CD4-positive, alpha-beta memory T cell (primary cell): ENCODE results near the gene RNF121. TPM values are rescaled to one million over a fixed set of nuclear protein-coding genes. Genes with fewer than 3 reads are reported as not detected.

ENCODE experiments used
- CTCF ChIA-PET: fragments of 350-600 bp; sonication (Branson Sonifier 250); formaldehyde crosslinking; loops from one replicate; lab custom pipeline; 2021; ENCODE audit warnings: inconsistent platforms; ENCODE audit not compliant: partially characterized antibody; lab: Charles Lee
- POLR2A ChIA-PET: fragments of 350-600 bp; sonication (Branson Sonifier 250); formaldehyde crosslinking; loops from one replicate; lab custom pipeline; 2021; ENCODE audit not compliant: partially characterized antibody; lab: Charles Lee
- DNase-seq, 5 donors: peaks; one replicate each; pipeline versions ENCODE4 v3.0.0 to v3.0.0-alpha.2; 2020 to 2022; ENCODE audit warnings: mixed read lengths in 1 of 5
- H3K27ac ChIP-seq: one replicate; pipeline ENCODE4 v1.7.0; 2013; ENCODE audit warnings: low read depth, low read length
- H3K27me3 ChIP-seq: 2 replicates; pipeline ENCODE4 v1.7.0; 2013; ENCODE audit warnings: mild to moderate bottlenecking, low read length, moderate library complexity; ENCODE audit not compliant: insufficient read depth
- H3K36me3 ChIP-seq: 2 replicates; pipeline ENCODE4 v1.7.0; 2013; ENCODE audit warnings: mild to moderate bottlenecking, low read length, moderate library complexity; ENCODE audit not compliant: insufficient read depth
- H3K4me1 ChIP-seq: 2 replicates; pipeline ENCODE4 v1.7.0; 2013; ENCODE audit warnings: mild to moderate bottlenecking, low read length, moderate library complexity; ENCODE audit not compliant: insufficient read depth
- H3K4me3 ChIP-seq, 2 donors: one replicate each; pipeline ENCODE4 v1.7.0; 2013; ENCODE audit warnings: low read length in 2 of 2, mild to moderate bottlenecking in 1 of 2
- H3K9me3 ChIP-seq, 2 donors: one replicate each; pipeline ENCODE4 v1.7.0; 2013; ENCODE audit warnings: low read length in 2 of 2, control low read depth in 1 of 2; ENCODE audit not compliant: control insufficient read depth in 1 of 2
- H3K27ac Mint-ChIP-seq, 7 donors: one replicate each; pipeline ENCODE4 v1.8.0; 2020 to 2021; ENCODE audit warnings: mixed read lengths in 7 of 7, mild to moderate bottlenecking in 6 of 7, inconsistent platforms in 3 of 7, moderate library complexity in 3 of 7
- H3K27me3 Mint-ChIP-seq, 2 donors: one replicate each; pipeline ENCODE4 v1.8.0; 2020 to 2021; ENCODE audit warnings: mixed read lengths in 2 of 2
- H3K36me3 Mint-ChIP-seq, 2 donors: one replicate each; pipeline ENCODE4 v1.8.0; 2020 to 2021; ENCODE audit warnings: mixed read lengths in 2 of 2, inconsistent platforms in 1 of 2, mild to moderate bottlenecking in 1 of 2
- H3K4me1 Mint-ChIP-seq, 4 donors: one replicate each; pipeline ENCODE4 v1.8.0; 2020 to 2021; ENCODE audit warnings: mixed read lengths in 4 of 4, mild to moderate bottlenecking in 1 of 4
- H3K4me3 Mint-ChIP-seq, 8 donors: one replicate each; pipeline ENCODE4 v1.8.0; 2020 to 2021; ENCODE audit warnings: mixed read lengths in 8 of 8, mild to moderate bottlenecking in 7 of 8, moderate library complexity in 6 of 8, inconsistent platforms in 3 of 8
- H3K9me3 Mint-ChIP-seq, 8 donors: one replicate each; pipeline ENCODE4 v1.8.0; 2020 to 2021; ENCODE audit warnings: mixed read lengths in 8 of 8, mild to moderate bottlenecking in 5 of 8, inconsistent platforms in 3 of 8, moderate library complexity in 1 of 8
- intact Hi-C: fragments of 100-400 bp; cut with micrococcal nuclease; formaldehyde crosslinking; loops from one replicate; pipeline ENCODE4 v1.15.1; 2023
- polyA plus RNA-seq, 2 donors: library from polyadenylated mRNA; unstranded; fragments of 300-500 nt; fragmentation: Illumina TruSeq; gene quantifications; one replicate each; pipeline ENCODE4 v1.2.3, GENCODE V29; 2021
- total RNA-seq, 2 experiments: library from RNA; stranded (reverse); gene quantifications; one replicate each; pipeline ENCODE4 v1.2.3, GENCODE V29; 2021

The RNF121 gene
- total and polyA plus RNA-seq, 4 experiments from 2014 or later = 7.5 to 33.0 (median 18.1) TPM

DNA sequence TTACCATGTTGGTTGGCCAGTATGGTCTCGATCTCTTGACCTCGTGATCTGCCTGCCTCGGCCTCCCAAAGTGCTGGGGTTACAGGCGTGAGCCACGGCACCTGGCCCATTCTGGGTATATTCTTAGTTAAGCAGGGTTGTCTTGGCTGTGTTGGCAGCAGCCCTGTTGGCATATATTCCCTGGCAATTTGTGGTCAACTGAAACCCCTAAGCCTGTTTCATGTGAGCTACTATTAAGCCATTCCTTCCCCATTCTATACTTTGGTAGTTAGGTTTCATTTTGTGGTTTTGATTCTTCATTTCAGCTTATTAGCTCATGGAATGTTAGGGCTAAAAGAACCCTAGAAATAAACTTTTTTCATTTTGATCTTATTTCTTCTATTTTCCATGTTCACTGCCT, 47.7 kb downstream of the RNF121 start:
- Histone ChIP-seq H3K4me1 (no peaks in the 10 kb centered on the region), H3K27me3 (no peaks in the 10 kb centered on the region), H3K27ac (no peak overlapping the region), H3K4me3 (no peak overlapping the region), H3K9me3 (no peaks in the 10 kb centered on the region), H3K36me3 (peaks cover 3% of the 10 kb centered on the region)
- intact Hi-C loops = no loop called here
- Mint-ChIP-seq H3K4me1 (peaks cover 0 to 3% (median 2%) of the 10 kb centered on the region in 4 donors), H3K9me3 (no peaks in the 10 kb centered on the region), H3K27me3 (no peaks in the 10 kb centered on the region), H3K36me3 (peaks cover 0 to 31% of the 10 kb centered on the region in 2 donors), H3K27ac (no peak overlapping the region), H3K4me3 (no peak overlapping the region)
- ChIA-PET CTCF (interaction anchor here (0.6 to 4.5 kb wide), 30 partner anchors 8 to 473 kb away, joined by 3 to 75 read pairs (median 6); partner anchors contain the start of genes IL18BP, RNF121 and XNDC1N), POLR2A (interaction anchor here (0.7 to 0.9 kb wide), 2 partner anchors 9 to 22 kb away, joined by 3 to 6 read pairs; partner anchors contain the start of gene IL18BP)
- no peak for DNase-seq

DNA sequence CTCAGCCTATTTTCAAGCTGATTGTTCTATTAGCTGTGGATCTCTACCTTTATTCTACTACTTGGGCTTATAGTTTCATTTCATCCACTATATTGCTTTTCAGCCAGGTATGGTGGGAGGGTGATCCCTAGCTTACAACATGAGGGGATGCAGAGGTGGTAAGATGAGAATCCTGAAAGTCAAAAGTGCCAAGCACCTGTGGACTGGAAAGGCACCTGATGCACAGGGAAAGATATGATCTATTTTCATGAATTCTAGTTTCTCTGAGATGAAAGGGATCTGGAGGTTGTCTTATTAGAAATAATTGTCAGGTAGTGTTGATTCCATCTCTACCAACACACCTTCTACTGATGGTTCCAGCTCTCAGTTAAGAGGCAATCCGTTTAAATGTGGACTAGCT, 48.2 kb downstream of the RNF121 start:
- intact Hi-C loops = loop anchor here (1.0 kb wide), 4 partner anchors 114 to 454 kb away; no protein-coding TSS in a partner anchor
- H3K4me3 ChIP-seq = no peak overlapping the region
- H3K4me1 ChIP-seq = no peaks in the 10 kb centered on the region
- H3K36me3 ChIP-seq = peaks cover 3% of the 10 kb centered on the region
- Mint-ChIP-seq H3K27me3 (no peaks in the 10 kb centered on the region), H3K4me3 (no peak overlapping the region), H3K9me3 (no peaks in the 10 kb centered on the region), H3K36me3 (peaks cover 0 to 29% of the 10 kb centered on the region in 2 donors), H3K27ac (no peak overlapping the region), H3K4me1 (peaks cover 0 to 3% (median 2%) of the 10 kb centered on the region in 4 donors)
- no peaks in the 10 kb centered on the region for H3K9me3 ChIP-seq
- no peak overlapping the region for H3K27ac ChIP-seq
- CTCF ChIA-PET = interaction anchor here (0.6 to 4.5 kb wide), 41 partner anchors 9 to 472 kb away, joined by 3 to 75 read pairs (median 5); partner anchors contain the start of genes IL18BP, RNF121 and XNDC1N
- POLR2A ChIA-PET = interaction anchor here (0.7 to 0.9 kb wide), 2 partner anchors 9 to 22 kb away, joined by 3 to 6 read pairs; partner anchors contain the start of gene IL18BP
- no peak for DNase-seq
- H3K27me3 ChIP-seq = no peaks in the 10 kb centered on the region

DNA sequence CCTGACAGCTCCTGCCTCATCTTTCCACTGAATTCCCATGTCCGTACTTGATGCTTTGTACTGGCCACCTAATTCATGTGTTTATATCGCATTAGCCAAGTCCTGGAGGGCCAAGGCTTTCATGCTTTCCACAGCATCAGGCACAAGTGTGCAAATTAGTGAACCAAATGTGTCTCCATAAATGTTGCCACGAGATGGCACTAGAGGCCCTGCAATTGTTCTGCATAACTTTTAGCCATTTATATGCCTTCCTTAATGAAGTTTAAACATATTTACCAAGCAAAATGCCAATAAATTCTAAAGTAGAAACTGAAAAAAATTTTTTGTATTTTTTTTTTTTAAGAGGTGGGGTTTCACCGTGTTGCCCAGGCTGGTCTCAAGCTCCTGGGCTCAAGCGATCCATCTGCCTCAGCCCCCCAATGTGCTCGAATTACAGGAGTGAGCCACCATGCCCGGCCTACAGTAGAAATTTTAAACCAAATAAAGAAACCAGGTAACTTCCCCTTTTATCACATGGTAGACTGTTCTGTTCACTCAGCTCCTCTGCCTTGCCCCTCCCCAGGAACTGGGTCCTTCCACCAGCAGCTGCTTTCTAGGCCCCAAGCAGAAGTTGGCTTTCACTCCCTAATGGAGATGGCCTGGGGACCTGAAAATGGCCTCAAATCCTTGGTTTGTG, 49.0 kb downstream of the RNF121 start:
- Mint-ChIP-seq H3K4me3 (no peak overlapping the region), H3K9me3 (no peaks in the 10 kb centered on the region), H3K27ac (peak overlapping the region in 1 of 7 donors; percentile 77), H3K27me3 (no peaks in the 10 kb centered on the region), H3K4me1 (peaks cover 0 to 5% (median 3%) of the 10 kb centered on the region in 4 donors), H3K36me3 (peaks cover 3 to 32% of the 10 kb centered on the region in 2 donors)
- H3K9me3 ChIP-seq = no peaks in the 10 kb centered on the region
- no peaks in the 10 kb centered on the region for H3K4me1 ChIP-seq
- peak in 4 of 5 donors; percentile 33 to 47 (median 44) for DNase-seq
- no peak overlapping the region for H3K4me3 ChIP-seq
- intact Hi-C loops = loop anchor here (1.0 kb wide), 4 partner anchors 113 to 453 kb away; no protein-coding TSS in a partner anchor
- POLR2A ChIA-PET = interaction anchor here (0.6 to 0.9 kb wide), 2 partner anchors 13 to 113 kb away, joined by 3 to 4 read pairs; no protein-coding TSS in a partner anchor
- peaks cover 6% of the 10 kb centered on the region for H3K36me3 ChIP-seq
- H3K27ac ChIP-seq = no peak overlapping the region
- CTCF ChIA-PET = interaction anchor here (0.6 to 4.5 kb wide), 47 partner anchors 9 to 456 kb away, joined by 3 to 75 read pairs (median 5); partner anchors contain the start of genes CLPB, IL18BP, RNF121 and XNDC1N
- no peaks in the 10 kb centered on the region for H3K27me3 ChIP-seq

DNA sequence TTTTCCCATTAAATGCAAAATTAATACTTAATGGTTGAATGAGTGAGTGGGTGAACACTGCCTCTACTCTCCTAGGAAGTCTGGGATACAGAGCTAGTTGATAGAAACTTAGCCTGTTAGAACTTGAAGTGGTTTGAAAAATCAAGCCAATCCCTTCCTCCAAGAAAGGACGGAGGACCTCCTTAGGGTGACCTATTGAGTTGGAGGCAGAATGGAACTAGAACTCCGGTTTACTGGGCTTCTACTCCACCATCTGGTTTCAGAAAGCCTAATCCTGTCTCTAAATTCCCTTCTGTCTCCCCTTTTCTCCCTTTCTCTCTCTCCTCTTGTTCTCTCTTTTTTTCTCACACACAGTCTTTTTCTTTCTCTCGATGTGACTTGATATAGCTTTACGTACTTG, 50.2 kb downstream of the RNF121 start:
- CTCF ChIA-PET = interaction anchor here (1.1 to 4.5 kb wide), 15 partner anchors 7 to 452 kb away, joined by 3 to 75 read pairs (median 7); partner anchors contain the start of gene IL18BP
- Histone ChIP-seq H3K9me3 (no peaks in the 10 kb centered on the region), H3K36me3 (peaks cover 14% of the 10 kb centered on the region), H3K4me1 (no peaks in the 10 kb centered on the region), H3K4me3 (no peak overlapping the region), H3K27me3 (no peaks in the 10 kb centered on the region), H3K27ac (no peak overlapping the region)
- intact Hi-C loops = no loop called here
- Mint-ChIP-seq H3K27me3 (no peaks in the 10 kb centered on the region), H3K27ac (no peak overlapping the region), H3K4me3 (no peak overlapping the region), H3K36me3 (peaks cover 3 to 42% of the 10 kb centered on the region in 2 donors), H3K9me3 (no peaks in the 10 kb centered on the region), H3K4me1 (peaks cover 0 to 5% (median 3%) of the 10 kb centered on the region in 4 donors)
- POLR2A ChIA-PET = no interaction called here
- no peak for DNase-seq

DNA sequence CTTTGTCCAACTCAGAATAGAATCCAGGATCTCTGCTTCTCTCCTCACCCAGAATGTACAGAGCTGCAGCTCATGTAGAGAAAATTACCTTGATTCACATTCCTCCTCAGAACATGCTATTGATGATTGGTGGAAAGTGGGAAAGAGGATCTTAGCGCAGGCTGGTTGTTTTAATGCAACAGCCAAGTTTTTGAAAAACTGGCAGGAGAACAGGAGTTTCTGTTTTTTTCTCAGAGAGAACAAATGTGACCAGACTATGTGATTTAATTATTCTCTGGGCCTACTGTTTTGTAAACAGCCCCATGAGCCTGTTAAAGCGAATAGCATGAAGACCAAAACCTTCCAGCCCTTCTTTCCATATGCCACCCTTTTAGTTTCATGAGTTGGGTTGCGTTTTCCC, 50.8 kb downstream of the RNF121 start:
- Mint-ChIP-seq H3K4me1 (peaks cover 0 to 3% (median 2%) of the 10 kb centered on the region in 4 donors), H3K36me3 (peaks cover 3 to 38% of the 10 kb centered on the region in 2 donors), H3K27me3 (no peaks in the 10 kb centered on the region), H3K27ac (no peak overlapping the region), H3K4me3 (no peak overlapping the region), H3K9me3 (no peaks in the 10 kb centered on the region)
- CTCF ChIA-PET = interaction anchor here (1.1 to 4.5 kb wide), 9 partner anchors 19 to 451 kb away, joined by 3 to 75 read pairs (median 18); partner anchors contain the start of gene IL18BP
- no peaks in the 10 kb centered on the region for H3K27me3 ChIP-seq
- peaks cover 14% of the 10 kb centered on the region for H3K36me3 ChIP-seq
- intact Hi-C loops = no loop called here
- DNase-seq = no peak
- no peaks in the 10 kb centered on the region for H3K4me1 ChIP-seq
- no peaks in the 10 kb centered on the region for H3K9me3 ChIP-seq
- H3K4me3 ChIP-seq = no peak overlapping the region
- no peak overlapping the region for H3K27ac ChIP-seq
- POLR2A ChIA-PET = no interaction called here

DNA sequence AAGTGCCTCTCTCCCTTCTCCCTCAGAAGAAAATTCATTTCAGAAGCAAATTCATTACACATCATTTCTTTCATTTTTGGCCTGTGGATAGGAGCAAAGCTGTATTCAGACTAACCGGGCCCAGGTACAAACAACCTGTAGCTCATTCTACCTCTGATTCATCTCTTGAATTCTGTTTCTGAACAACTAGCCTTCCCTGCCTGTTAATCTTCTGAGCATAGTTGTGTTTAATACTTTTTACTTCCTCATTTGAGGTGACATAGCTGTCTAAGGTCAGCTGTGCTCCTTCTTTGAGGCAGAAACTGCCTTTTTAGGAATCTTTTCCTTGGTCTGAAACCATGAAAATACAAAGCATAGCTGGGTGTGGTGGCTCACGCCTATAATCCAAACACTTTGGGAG, 57.3 kb downstream of the RNF121 start:
- Mint-ChIP-seq H3K36me3 (peaks cover 16 to 46% of the 10 kb centered on the region in 2 donors), H3K4me3 (no peak overlapping the region), H3K27me3 (no peaks in the 10 kb centered on the region), H3K4me1 (peaks cover 0 to 2% (median 0%) of the 10 kb centered on the region in 4 donors), H3K9me3 (peaks cover 0 to 2% (median 0%) of the 10 kb centered on the region in 8 donors), H3K27ac (peak overlapping the region in 1 of 7 donors; percentile 47)
- Histone ChIP-seq H3K27me3 (no peaks in the 10 kb centered on the region), H3K4me1 (no peaks in the 10 kb centered on the region), H3K4me3 (no peak overlapping the region), H3K27ac (no peak overlapping the region), H3K36me3 (peaks cover 11% of the 10 kb centered on the region), H3K9me3 (no peaks in the 10 kb centered on the region)
- CTCF ChIA-PET = interaction anchor here (1.1 to 1.9 kb wide), 2 partner anchors 8 to 12 kb away, joined by 3 to 14 read pairs; partner anchors contain the start of gene IL18BP
- intact Hi-C loops = no loop called here
- POLR2A ChIA-PET = no interaction called here
- DNase-seq = no peak

DNA sequence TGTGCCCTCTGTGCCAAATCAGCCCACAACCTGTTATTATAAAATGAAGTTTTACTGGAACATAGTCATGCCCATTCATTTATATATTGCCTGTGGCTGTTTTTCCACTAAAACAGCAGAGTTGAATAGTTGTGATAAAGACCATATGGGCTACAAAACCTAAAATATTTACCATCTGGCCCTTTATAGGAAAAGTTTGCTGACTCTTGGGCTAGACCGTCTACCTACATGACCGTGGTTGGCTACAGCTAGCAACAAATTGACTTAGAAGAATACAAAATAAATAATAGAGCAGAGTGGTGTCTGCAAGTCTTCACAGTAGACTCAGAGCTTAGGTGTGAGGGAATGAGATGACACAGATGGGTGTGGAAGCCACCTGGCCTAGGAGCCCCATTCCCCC, 58.7 kb downstream of the RNF121 start:
- ChIA-PET CTCF (interaction anchor here (1.2 to 1.9 kb wide), 4 partner anchors 10 to 157 kb away, joined by 3 to 14 read pairs (median 4); no protein-coding TSS in a partner anchor), POLR2A (no interaction called here)
- peaks cover 12 to 42% of the 10 kb centered on the region in 2 donors for H3K36me3 Mint-ChIP-seq
- Histone ChIP-seq H3K36me3 (peaks cover 11% of the 10 kb centered on the region), H3K27ac (no peak overlapping the region), H3K27me3 (no peaks in the 10 kb centered on the region), H3K9me3 (no peaks in the 10 kb centered on the region), H3K4me3 (no peak overlapping the region), H3K4me1 (no peaks in the 10 kb centered on the region)
- intact Hi-C loops = no loop called here
- H3K9me3 Mint-ChIP-seq = peaks cover 0 to 2% (median 0%) of the 10 kb centered on the region in 8 donors
- H3K4me1 Mint-ChIP-seq = no peaks in the 10 kb centered on the region
- DNase-seq = no peak
- H3K27ac Mint-ChIP-seq = no peak overlapping the region
- H3K27me3 Mint-ChIP-seq = no peaks in the 10 kb centered on the region
- no peak overlapping the region for H3K4me3 Mint-ChIP-seq
